HEK293T (cell line): ENCODE data around the gene PDZK1IP1.

Experiments used
- ARNT ChIP-seq: fragments of 450-650 bp; IDR thresholded peaks from 2 replicates; pipeline ENCODE4 v1.6.1; 2017; ENCODE audit warnings: mild to moderate bottlenecking
- FOXA1 ChIP-seq: fragments of 450-650 bp; IDR thresholded peaks from 2 replicates; pipeline ENCODE4 v1.6.1; 2016; ENCODE audit warnings: mild to moderate bottlenecking
- L3MBTL2 ChIP-seq: fragments of 450-650 bp; conservative IDR thresholded peaks from 2 replicates; pipeline ENCODE4 v1.6.1; 2016; ENCODE audit warnings: mild to moderate bottlenecking
- ZNF384 ChIP-seq: fragments of 450-650 bp; IDR thresholded peaks from 2 replicates; pipeline ENCODE4 v1.6.1; 2016

DNA sequence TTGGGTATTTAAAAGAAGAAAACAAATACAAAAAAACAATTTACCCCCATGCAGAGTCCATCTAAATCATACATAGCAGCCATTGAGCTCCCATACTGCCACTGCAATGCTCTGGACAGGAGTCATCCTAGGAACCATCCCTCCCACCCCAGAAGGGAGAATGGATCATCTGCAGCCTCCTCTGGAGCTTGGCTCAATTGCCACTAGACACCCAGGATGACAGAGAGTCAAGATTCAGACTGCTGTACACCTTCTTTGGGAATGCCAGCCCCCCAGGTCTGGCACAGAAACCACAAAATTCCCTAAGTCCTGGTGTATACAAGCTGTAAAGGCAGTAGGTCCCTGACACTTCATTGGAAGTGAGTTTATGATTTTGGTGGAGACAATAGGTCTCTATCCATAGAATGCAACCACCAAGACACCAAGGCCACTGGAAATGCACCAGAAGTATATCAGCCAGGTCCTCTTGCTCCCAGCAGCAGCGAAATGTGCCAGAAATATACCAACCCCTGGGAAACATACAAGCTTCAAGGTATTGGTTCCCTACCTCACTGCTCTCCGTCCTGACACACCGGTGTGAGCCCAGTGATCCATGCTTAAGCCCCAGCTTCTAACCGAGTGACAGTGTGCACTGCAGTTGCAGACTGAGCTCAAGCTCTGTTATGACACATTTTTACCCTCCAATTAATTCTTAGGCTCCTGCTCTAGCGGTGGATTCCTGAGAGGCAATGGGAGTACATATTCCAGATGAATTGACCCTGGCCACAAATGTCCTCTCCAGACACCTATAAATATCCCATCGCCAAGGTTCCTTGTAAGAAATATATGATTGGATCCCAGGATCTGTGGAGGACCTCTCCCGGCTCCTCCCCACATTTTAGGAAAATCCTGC, 37.8 kb upstream of the PDZK1IP1 start:
- no peak for TF ChIP-seq L3MBTL2
- no peak for TF ChIP-seq ARNT
- no peak for TF ChIP-seq ZNF384
- TF ChIP-seq FOXA1 = no peak
